ENCODE data around the gene ERCC5. TPM values are rescaled to one million over a fixed set of nuclear protein-coding genes. Genes with fewer than 3 reads are reported as not detected.

The ERCC5 gene
- total RNA-seq, 1 donor from 2014 or later: 48.9 TPM

- Mint-ChIP-seq H3K4me1 (ENCODE audit: unreplicated experiment) (no peaks in the 10 kb centered on the region), H3K27me3 (ENCODE audit: unreplicated experiment) (peaks cover 21% of the 10 kb centered on the region), H3K27ac (ENCODE audit: unreplicated experiment) (no peak overlapping the region), H3K9me3 (ENCODE audit: unreplicated experiment) (no peaks in the 10 kb centered on the region), H3K36me3 (ENCODE audit: unreplicated experiment) (no peaks in the 10 kb centered on the region), H3K4me3 (ENCODE audit: unreplicated experiment) (no peak overlapping the region)
- DNase-seq (ENCODE audit: extremely low spot score, unreplicated experiment): no peak
- TF ChIP-seq, protein P1, sequence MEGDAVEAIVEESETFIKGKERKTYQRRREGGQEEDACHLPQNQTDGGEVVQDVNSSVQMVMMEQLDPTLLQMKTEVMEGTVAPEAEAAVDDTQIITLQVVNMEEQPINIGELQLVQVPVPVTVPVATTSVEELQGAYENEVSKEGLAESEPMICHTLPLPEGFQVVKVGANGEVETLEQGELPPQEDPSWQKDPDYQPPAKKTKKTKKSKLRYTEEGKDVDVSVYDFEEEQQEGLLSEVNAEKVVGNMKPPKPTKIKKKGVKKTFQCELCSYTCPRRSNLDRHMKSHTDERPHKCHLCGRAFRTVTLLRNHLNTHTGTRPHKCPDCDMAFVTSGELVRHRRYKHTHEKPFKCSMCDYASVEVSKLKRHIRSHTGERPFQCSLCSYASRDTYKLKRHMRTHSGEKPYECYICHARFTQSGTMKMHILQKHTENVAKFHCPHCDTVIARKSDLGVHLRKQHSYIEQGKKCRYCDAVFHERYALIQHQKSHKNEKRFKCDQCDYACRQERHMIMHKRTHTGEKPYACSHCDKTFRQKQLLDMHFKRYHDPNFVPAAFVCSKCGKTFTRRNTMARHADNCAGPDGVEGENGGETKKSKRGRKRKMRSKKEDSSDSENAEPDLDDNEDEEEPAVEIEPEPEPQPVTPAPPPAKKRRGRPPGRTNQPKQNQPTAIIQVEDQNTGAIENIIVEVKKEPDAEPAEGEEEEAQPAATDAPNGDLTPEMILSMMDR (IDR thresholded peaks at IDR 0.05): no peak
Measured at GRCh38 chr13:102904408-102904862, 58.6 kb downstream of the ERCC5 start.

- no peak overlapping the region for H3K4me3 Mint-ChIP-seq (ENCODE audit: unreplicated experiment)
- H3K4me1 Mint-ChIP-seq (ENCODE audit: unreplicated experiment): no peaks in the 10 kb centered on the region
- H3K27me3 Mint-ChIP-seq (ENCODE audit: unreplicated experiment): peaks cover 30% of the 10 kb centered on the region
- H3K9me3 Mint-ChIP-seq (ENCODE audit: unreplicated experiment): no peaks in the 10 kb centered on the region
- H3K36me3 Mint-ChIP-seq (ENCODE audit: unreplicated experiment): no peaks in the 10 kb centered on the region
- DNase-seq (ENCODE audit: extremely low spot score, unreplicated experiment): no peak
- no peak overlapping the region for H3K27ac Mint-ChIP-seq (ENCODE audit: unreplicated experiment)
- TF ChIP-seq, protein P1 (IDR thresholded peaks at IDR 0.05): no peak
Measured at GRCh38 chr13:102905905-102906771, 60.3 kb downstream of the ERCC5 start.

DNA sequence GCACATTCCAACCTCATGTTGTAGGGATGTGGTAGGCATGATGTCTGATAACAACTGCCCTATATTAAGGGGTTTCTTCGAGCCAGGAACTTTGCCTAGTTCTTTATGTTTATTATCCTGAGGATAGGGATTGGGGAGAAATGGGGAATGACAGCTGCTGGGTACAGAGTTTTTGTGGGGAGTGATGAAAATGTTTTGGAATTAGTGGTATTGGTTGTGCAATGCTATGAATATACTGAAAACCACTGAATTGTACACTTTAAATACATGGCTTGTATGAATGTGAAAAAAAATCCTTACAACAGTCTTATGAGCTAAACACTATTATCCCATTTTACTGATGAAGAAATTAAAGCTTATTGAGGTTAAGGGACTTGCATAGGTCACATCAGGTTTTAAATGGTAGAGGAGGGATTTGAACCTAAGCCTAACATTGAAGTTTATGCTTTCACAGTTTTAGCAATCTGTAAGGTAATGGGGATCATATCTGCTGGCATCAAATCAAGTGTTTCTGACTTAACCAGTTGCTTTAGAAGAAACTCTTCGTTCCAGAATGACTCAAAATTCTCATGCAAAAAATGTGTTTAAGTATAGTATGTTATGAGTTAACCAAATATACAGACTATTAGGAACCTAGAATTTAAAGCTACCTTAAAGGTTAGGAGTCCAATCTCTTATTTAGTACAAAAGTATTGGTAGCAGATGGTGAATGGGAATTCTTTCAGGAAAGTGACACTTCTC lies 61.4 kb downstream of the ERCC5 start:
- Mint-ChIP-seq H3K27ac (ENCODE audit: unreplicated experiment) (no peak overlapping the region), H3K4me3 (ENCODE audit: unreplicated experiment) (no peak overlapping the region), H3K27me3 (ENCODE audit: unreplicated experiment) (peaks cover 32% of the 10 kb centered on the region), H3K4me1 (ENCODE audit: unreplicated experiment) (no peaks in the 10 kb centered on the region), H3K9me3 (ENCODE audit: unreplicated experiment) (no peaks in the 10 kb centered on the region), H3K36me3 (ENCODE audit: unreplicated experiment) (no peaks in the 10 kb centered on the region)
- DNase-seq (ENCODE audit: extremely low spot score, unreplicated experiment): no peak
- TF ChIP-seq, protein P1 (IDR thresholded peaks at IDR 0.05): no peak

- TF ChIP-seq, protein P1 (IDR thresholded peaks at IDR 0.05): no peak
- Mint-ChIP-seq H3K4me1 (ENCODE audit: unreplicated experiment) (no peaks in the 10 kb centered on the region), H3K36me3 (ENCODE audit: unreplicated experiment) (no peaks in the 10 kb centered on the region), H3K27ac (ENCODE audit: unreplicated experiment) (no peak overlapping the region), H3K4me3 (ENCODE audit: unreplicated experiment) (no peak overlapping the region), H3K9me3 (ENCODE audit: unreplicated experiment) (no peaks in the 10 kb centered on the region), H3K27me3 (ENCODE audit: unreplicated experiment) (peaks cover 36% of the 10 kb centered on the region)
- DNase-seq (ENCODE audit: extremely low spot score, unreplicated experiment): no peak
Measured at GRCh38 chr13:102907886-102908515, 62.2 kb downstream of the ERCC5 start.
